WTC11 (cell line): ENCODE results near the gene DCT.

Experiments used
- JUN ChIP-seq: sonication (generic); formaldehyde crosslinking; IDR thresholded peaks from 2 replicates; pipeline ENCODE4 v1.8.0; 2023; ENCODE audit warnings: mild to moderate bottlenecking, missing genetic modification reagents
- TF ChIP-seq, protein P1 (sequence below): fragments of 200-600 bp; IDR thresholded peaks from 2 replicates; pipeline ENCODE4 v1.8.0; 2022; ENCODE audit warnings: antibody characterized with exemption
- TF ChIP-seq, protein P2 (sequence below): sonication (generic); formaldehyde crosslinking; IDR thresholded peaks from 2 replicates; pipeline ENCODE4 v1.8.0; 2023; ENCODE audit warnings: mild to moderate bottlenecking, missing genetic modification reagents

DNA sequence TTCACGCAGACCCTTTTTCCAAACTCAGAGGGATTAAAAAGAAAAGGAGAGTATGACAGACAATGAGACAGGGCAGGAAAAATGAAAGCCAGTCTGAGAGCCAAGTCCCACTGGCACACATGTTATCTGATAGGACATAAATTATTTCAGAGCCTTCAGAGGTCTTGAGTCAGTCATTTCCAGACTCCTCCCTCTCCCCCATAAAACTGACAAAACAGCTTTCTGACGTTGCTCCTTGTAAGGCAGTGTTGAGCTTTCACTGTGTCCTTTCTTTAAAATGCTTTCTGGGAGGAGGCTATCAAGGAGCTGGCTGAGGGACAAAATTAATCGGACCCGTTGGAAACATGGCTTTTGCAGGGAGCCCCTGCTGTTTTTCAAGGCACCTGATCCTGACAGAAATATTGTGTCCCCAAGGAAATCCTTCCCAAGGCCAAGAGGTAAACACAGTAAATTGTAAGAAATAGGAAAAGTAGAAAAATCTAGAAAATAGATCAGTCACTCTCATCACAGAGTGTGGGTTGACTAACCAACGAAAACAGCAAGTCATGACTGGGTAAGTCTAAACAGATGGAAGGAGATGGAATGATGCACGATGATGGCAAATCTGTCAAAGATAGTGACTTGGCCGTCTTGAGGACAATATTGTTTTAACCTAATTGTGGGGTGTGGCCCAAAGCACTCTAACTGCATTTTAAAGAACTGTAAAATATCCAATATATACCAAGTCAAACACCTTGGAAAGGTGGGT is 89.7 kb downstream of the DCT start:
- TF ChIP-seq, protein P1, sequence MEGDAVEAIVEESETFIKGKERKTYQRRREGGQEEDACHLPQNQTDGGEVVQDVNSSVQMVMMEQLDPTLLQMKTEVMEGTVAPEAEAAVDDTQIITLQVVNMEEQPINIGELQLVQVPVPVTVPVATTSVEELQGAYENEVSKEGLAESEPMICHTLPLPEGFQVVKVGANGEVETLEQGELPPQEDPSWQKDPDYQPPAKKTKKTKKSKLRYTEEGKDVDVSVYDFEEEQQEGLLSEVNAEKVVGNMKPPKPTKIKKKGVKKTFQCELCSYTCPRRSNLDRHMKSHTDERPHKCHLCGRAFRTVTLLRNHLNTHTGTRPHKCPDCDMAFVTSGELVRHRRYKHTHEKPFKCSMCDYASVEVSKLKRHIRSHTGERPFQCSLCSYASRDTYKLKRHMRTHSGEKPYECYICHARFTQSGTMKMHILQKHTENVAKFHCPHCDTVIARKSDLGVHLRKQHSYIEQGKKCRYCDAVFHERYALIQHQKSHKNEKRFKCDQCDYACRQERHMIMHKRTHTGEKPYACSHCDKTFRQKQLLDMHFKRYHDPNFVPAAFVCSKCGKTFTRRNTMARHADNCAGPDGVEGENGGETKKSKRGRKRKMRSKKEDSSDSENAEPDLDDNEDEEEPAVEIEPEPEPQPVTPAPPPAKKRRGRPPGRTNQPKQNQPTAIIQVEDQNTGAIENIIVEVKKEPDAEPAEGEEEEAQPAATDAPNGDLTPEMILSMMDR, result no peak
- TF ChIP-seq JUN (CRISPR knock-in tag), result no peak
- TF ChIP-seq, protein P2, sequence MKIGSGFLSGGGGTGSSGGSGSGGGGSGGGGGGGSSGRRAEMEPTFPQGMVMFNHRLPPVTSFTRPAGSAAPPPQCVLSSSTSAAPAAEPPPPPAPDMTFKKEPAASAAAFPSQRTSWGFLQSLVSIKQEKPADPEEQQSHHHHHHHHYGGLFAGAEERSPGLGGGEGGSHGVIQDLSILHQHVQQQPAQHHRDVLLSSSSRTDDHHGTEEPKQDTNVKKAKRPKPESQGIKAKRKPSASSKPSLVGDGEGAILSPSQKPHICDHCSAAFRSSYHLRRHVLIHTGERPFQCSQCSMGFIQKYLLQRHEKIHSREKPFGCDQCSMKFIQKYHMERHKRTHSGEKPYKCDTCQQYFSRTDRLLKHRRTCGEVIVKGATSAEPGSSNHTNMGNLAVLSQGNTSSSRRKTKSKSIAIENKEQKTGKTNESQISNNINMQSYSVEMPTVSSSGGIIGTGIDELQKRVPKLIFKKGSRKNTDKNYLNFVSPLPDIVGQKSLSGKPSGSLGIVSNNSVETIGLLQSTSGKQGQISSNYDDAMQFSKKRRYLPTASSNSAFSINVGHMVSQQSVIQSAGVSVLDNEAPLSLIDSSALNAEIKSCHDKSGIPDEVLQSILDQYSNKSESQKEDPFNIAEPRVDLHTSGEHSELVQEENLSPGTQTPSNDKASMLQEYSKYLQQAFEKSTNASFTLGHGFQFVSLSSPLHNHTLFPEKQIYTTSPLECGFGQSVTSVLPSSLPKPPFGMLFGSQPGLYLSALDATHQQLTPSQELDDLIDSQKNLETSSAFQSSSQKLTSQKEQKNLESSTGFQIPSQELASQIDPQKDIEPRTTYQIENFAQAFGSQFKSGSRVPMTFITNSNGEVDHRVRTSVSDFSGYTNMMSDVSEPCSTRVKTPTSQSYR (CRISPR knock-in tag), result no peak
